Measurements from ENCODE around the gene EVI5.
"Not testable (repeated sequence)": the region's sequence is repeated elsewhere in the genome, so short reads cannot be mapped to it uniquely, and the experiment has no call there.

The EVI5 gene

DNA sequence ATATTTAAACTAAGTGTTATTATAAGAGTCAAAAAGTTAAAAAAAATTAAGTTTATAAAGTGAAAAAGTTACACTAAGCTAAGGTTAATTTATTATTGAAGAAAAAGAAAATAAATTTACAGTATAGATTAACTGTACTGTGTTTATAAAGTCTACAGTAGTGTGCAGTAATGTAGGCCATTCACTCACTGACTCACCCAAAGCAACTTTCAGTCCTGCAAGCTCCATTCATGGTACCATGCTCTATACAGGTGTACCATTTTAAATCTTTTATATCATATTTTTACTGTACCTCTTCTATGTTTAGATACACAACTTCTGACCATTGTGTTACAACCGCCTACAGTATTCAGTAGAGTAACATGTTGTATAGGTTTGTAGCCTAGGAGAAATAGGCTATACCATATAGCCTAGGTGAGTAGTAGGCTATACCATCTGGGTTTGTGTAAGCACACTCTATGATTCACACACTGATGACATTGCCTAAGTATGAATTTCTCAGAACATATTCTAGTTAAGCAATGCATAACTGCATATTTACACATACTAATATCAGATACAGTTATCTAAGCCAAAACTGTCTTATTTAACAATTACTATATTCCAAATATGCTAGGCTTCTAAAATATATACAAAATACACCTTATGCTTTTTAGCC, 217.6 kb downstream of the EVI5 start:
- no peak for DNase-seq

DNA sequence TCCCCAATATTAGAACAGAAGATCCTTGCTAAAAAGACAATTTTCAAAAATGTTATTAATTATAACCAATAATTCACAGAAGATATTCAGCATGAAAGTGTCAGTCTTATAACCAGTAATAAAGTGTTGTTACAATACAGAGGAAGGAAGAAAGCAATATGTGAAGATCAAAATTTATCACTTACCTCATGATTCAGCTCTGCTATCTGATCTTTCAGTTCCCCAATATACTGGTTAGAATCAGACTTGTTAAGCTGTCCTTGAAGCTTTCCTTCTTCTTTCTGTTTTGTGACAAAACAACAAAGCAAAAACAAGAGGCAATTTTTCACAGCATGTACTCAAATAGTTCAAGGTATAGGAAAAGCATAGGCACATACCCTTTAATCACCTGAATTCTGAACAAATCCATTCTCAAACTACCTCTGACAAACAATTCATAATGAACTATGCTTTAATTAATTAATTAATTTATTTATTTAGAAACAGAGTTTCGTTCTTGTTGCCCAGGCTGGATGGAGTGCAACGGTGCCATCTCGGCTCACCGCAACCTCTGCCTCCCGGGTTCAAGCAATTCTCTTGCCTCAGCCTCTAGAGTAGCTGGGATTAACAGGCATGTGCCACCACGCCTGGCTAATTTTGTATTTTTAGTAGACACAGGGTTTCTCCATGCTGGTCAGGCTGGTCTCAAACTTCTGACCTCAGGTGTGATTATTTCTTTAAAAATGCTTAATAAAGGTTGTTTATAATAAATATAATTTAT, 221.3 kb downstream of the EVI5 start:
- no peak for DNase-seq

DNA sequence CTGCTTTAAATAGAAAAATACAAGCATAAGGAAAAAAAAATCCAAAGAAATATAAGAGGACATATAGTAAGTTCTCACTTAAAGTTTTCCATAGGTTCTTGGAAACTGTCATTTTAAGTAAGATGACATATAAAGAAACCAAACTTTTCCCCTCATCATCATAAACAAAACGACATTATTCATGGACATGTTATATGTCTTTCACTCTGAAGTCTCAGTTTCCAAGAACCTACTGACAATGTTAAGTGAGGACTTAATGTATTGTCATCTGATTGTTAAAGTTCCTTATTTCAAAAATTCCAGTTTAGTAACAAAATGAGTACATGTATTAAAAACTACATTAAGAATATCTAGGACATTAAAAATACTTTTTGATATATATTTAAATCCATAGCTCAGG, 228.6 kb downstream of the EVI5 start:
- no peak for DNase-seq

DNA sequence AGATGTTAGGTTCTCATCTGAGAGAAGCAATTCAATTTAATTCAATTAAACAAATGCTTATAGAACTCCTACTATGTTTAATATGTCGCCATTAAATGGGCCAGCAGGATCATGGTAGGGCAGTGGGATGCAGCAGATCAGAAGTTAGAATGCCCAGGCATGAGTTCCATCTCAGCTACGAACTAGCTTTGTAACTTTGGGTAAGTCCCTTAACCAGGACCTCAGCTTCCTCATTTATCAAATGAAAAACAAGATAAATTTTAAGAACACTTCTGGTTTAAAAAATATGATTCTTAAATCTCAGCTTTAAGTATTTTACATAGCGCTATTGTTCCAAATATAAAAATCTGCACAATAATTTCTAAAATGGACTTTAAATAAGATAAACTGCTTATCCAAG, 230.7 kb downstream of the EVI5 start:
- DNase-seq: no peak

DNA sequence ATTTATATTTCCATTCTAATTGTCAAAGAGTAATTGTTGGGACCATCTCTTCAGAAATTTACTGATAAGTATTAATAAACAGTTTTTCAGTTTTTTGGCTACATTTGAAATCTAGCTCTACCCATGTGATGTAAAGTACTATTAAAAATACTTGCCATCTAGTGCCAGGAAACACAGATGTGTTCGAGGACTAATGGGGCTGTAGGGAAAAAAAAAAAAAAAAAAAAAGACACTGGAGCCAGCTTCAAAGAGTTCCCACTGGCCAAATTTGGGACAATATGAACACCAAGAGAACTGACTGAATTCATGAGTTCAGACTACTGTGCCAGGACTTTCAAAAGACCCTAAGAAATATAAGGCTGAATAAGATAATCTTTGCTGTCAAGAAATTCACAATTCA, 233.0 kb downstream of the EVI5 start:
- no peak for DNase-seq

DNA sequence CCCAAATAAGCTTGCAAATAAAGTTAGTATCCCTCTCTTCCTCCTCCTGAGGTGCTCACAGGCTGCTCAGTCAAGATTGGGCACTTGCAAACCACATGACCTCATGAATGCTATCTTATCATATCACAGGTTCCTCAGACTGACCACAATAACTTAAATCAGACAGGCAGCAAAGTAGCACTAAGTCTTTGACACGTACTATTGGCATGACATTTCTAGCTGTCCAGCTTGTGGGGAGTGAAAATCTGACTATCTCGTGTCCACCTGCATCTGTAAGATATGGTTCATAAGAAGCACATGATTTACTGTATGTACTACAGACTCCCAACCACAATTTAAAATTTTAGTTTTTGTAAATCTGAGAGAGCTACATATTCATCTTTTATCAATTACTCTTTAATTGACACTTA, 240.1 kb downstream of the EVI5 start:
- no peak for DNase-seq

DNA sequence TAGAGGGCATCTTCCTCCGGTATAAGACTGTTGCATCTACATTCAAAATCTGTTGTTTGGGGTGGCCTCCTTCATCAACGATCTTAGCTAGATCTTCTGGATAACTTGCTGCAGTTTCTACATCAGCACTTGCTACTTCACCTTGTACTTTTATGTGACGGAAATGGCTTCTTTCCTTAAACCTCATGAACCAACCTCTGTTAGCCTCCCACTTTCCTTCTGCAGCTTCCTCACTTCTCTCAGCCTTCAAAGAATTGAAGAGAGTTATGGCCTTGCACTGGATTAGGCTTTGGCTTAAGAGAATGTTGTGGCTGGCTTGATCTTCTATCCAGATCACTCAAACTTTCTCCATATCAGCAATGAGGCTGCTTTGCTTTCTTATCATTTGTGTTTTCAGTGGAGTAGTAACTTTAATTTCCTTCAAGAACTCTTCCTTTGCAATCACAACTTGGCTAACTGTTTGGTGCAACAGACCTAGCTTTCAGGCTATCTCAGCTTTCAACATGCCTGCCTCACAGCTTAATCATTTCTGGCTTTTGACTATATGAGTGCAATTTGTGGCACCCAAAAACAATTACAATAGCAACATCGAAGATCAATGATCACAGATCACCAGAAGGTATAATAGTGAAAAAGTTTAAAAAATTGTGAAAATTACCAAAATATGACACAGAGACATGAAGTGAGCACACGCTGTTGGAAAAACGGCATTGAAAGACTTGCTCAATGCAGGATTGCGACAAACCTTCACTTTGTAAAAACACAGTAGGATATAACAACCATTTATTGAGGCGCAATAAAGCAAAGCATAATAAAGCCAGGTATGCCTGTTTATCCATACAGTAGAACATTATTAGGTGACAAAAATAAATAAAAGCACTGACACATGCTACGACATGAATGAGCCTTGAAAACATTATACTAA, 241.5 kb downstream of the EVI5 start:
- no peak for DNase-seq

DNA sequence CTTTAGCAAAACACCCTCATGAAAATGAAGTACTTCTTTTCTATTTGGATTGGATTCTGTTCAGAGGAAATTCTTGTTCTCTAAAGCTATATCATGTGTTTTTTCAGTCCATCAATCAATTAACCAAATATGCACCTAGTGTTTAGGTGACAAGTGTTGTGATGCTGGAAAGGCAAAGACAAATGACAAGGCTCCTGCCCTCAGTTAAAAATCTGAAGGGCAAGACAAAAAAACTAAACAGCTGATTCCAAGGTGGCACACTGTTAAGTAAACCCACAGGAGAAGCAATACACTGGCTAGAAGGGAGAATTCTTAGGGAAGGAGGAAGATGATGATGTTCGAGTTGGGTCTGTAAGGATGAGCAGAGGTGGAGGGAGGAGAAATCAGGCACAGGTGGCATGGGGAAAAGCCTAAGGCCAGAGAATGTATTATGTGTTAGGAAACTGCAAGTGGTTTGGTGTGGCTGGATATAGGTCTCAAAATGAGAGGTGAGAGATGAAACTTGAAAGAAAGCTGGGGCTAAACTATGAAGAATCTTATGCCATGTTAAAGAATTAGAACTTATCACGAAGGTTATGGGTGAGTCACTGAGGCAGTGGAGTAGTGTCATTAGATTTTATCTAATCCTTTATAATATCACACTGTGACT, 246.4 kb downstream of the EVI5 start:
- DNase-seq: peak; percentile 40

DNA sequence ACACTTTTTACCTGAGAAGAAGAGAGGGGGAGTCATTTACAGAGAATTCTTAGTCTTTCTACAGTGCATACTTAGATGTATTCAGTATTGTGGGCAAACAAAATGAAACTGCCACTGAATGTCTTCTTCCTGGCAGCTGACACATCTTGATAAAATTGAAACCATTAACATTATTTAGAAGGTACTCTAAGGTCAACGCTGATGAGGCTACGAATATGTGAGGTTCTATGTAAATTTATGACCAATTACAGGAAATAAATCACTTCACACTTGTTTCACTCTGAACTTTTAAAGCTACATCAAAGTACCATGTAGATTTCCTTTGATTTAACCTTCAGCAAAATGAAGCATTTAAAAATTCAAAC, 246.9 kb downstream of the EVI5 start:
- no peak for DNase-seq

DNA sequence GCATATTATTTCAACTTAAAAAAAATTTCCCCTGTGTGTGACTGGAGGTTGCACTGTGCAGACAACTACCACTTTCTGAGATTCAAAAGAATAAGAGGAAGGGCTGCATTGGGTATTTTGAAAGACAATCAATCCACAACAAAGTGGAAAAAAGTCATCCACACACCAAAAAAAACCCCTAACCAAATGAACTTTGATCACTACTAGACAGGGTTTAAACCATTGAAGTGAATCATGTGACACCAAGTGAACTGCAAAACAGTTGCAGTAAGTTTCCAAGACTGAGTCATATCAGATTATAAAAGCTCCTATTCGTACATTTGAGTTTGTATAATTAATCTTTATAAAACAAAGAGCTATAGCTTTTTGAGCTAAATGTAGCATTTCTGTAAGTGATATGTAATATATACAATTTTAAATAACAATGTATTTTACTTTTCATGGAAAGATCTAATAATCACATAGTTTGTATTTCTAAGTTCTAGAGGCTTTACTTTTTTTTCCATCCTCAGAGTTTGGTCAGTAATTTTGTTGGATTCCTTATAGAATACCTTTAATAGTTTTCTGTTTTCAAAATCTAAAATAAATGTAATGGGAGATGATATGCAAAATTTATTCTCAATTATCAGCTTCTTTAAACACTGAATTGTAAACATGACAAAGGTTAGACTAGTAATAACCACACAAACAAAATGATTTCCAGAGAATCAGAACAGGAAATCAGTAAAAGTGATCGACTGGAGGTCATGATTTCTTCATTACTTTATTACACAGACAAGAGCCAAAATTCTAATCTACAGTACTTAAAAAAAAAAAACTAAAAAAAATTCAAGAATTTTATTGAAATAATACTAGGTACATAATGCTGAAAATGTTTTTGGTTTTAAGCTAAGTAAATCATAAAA, 247.7 kb downstream of the EVI5 start:
- DNase-seq: no peak

DNA sequence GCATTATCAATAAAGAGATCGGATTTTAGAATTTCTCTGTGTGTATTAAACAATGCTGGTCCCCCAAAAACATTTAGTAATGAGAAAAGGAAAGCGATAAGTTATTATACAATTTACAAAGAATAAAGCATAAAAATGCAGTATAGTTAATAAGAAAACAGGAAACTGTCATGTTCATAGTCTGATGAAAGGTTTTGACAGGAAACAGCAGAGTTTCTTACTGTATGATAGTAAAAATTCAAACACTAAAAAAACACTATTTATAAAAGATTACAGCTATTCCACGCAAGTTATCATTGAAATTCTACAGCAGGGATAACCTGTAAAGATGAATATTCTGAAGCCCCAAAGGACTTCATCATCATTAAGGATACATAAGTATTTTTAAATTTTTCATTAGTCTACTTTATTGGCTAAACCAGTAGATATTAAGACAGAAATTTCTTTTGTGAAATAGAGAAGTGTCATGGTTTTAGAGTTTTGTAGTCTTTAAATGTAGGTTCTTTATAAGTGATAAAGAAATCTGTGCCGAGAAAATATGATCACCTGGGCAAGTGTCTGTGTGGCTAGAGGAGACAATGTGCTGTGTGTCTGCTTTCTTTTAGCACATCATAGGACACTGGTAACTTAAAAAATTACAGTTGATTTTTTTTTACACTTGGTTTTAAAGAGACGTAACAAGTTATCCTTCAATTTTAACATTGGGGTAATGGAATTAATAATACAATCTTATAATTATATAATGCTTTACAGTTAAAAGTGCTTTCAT, 248.5 kb downstream of the EVI5 start:
- DNase-seq: no peak

DNA sequence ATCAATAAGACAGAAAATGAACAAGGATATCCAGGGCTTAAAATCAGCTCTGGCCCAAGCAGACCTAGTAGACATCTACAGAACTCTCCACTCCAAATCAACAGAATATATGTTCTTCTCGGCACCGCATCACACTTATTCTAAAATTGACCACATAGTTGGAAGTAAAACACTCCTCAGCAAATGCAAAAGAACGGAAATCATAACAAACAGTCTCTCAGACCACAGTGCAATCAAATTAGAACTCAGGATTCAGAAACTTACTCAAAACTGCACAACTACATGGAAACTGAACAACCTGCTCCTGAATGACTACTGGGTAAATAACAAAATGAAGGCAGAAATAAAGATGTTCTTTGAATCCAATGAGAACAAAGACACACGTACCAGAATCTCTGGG, 252.5 kb downstream of the EVI5 start:
- DNase-seq: not testable (repeated sequence)

DNA sequence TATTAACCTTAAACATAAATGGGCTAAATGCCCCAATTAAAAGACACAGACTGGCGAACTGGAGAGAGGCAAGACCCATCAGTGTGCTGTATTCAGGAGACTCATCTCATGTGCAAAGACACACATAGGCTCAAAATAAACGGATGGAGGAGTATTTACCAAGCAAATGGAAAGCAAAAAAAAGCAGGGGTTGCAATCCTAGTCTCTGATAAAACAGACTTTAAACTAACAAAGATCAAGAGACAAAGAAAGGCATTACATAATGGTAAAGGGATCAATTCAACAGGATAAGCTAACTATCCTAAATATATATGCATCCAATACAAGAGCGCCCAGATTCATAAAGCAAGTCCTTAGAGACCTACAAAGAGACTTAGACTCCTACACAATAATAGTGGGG, 253.0 kb downstream of the EVI5 start:
- DNase-seq: not testable (repeated sequence)

DNA sequence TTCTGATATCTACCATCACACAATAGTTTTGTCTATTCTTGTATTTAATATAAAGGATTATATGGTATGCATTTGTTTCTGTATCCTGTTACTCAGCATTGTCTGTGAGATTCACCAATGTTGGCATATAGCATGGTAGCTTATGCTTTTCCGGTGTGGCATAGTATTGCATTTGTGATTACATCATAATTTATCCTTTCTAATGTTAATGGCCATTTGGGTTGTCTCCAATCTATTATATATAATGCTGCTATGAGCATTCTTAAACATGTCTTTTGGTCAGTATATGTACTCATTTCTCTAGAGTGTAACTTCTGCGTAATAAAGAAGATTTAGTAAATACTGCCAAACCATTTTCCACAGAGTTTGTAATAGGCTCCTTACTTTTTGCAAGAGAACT, 257.2 kb downstream of the EVI5 start:
- DNase-seq: no peak

DNA sequence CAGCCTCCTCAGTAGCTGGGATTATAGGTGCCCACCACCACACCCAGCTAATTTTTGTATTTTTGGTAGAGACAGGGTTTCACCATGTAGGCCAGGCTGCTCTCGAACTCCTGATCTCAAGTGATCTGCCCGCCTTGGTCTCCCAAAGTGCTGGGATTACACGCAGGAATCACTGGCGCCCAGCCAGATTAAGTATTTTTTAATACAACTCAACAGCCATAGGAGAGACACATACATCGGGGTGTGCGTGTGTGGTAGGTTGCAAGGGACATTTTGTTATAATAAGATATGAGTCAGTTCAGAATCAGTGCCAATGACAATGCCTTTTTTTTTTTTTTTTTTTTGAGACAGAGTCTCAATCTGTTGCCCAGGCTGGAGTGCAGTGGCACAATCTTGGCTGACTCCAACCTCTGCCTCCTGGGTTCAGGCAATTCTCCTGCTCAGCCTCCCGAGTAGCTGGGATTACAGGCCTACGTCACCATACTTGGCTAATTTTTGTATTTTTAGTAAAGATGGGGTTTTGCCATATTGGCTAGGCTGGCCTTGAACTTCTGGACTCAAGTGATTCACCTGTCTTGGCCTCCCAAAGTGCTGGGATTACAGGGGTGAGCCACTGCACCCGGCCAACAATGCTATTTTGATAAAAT, 259.8 kb downstream of the EVI5 start:
- DNase-seq: not testable (repeated sequence)

DNA sequence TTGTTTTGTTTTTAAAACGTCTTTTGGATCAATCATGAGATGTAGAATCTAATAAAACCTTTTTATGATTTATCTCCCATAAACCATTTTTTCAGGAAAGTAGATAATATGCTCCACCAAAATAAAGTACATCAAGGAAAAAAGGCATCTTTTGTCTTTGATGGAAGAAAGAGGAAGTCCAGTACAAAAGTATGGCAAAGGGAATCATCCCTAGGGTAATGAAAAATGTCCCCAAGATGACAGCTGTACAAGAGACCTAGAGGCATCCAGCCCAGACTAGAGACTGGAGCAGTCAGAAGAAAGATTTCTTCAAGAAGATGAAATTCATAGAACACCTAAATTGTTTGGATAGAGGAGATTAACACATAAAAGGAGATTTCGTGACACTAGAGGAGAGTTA, 265.9 kb downstream of the EVI5 start:
- no peak for DNase-seq

DNA sequence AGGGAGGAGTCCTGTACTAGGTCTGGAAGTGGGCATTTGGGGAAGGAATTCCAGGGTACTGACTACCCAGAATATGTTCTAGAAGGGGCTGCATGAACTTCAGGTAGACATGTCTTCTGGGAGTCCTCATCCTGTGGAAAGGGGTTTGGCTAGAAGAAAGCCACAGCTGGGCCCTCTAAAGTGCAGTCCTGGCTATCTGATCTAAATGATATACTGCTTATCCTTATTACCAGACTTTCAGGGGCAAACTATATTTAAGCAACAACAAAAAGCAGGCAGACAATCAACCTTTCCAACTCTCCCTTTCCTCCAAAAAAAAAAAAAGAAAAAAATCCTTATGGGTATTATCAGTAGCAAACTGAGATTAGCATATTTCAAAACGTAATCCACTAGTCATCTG, 268.3 kb downstream of the EVI5 start:
- no peak for DNase-seq

DNA sequence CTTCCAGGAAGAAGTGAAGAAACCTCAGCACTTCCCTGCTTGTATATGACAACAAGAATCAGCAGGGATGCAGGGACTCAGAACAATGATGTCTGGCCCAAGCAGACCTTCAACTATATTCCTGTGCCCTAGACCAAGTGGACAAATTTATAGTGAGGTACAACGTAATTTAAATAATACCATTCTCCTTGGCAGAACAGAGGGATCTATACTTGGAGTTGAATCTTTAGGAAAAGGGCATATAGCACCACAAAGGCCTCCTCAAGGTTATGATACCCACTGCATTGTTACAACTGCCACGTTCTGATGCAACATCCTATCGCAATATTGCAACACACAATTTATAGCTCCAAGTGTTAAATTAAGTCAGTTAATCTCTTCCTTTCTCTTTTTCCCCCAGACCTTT, 269.1 kb downstream of the EVI5 start:
- DNase-seq: no peak

DNA sequence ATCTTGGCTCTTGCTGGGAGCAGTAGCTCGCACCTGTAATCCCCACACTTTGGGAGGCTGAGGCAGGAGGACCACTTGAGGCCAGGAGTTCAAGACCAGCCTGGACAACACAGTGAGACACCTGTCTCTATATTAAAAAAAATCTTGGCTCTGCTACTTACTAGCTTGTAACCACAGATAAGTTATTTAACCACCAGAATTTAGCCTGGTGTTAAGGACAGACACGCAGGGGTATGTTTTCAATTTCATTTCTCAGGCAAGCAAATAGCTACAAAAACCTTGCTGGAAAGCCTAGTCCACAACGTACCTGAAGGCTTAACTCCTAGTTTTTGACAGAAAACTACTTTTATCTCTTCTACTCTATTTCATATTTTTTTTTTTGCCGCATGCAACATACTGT, 273.4 kb downstream of the EVI5 start:
- no peak for DNase-seq

DNA sequence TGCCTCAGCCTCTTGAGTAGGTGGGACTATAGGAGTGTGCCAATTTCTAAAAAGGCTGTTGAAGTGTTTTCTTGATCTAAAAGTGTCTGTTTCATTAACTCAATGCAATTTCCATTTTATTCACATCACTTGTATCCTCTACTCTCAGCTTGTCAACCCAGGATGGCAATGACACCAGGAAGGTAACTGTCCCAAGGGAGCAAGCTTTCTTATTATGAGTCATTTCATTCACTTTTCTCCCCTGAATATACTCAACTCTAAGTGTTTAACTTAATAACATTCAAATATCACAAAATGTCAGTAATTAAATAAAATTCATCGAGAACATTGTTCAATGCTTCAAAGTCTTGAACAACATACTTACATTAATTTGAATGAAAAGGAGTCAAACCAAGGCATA, 275.3 kb downstream of the EVI5 start:
- DNase-seq: no peak

All from activated CD4-positive, CD25-positive, alpha-beta regulatory T cell treated with anti-CD3 and anti-CD28 coated beads, Interleukin-2, amount 50 U/mL, for 72 hours (primary cell).